Right ventricle myocardium inferior (tissue), 1 donor: Measurements from ENCODE around the gene PARD3B. TPM values are rescaled to one million over a fixed set of nuclear protein-coding genes. Genes with fewer than 3 reads are reported as not detected.
"Not testable (repeated sequence)": the region's sequence is repeated elsewhere in the genome, so short reads cannot be mapped to it uniquely, and the experiment has no call there.

ENCODE experiments used
- ATAC-seq: fragments of 200-7000 bp; cut with Tn5 transposase; one replicate; pipeline ENCODE4 v1.9.1; 2020; ENCODE audit warnings: mild to moderate bottlenecking, moderate library complexity
- DNase-seq: peaks from one replicate; pipeline ENCODE4 v3.0.0; 2021; ENCODE audit errors: missing footprints
- intact Hi-C: fragments of 100-400 bp; cut with DNase I; formaldehyde crosslinking; loops from one replicate; pipeline ENCODE4 v1.11.0; 2022
- total RNA-seq: library from RNA; stranded (reverse); fragmentation: NEBNext Ultra II Directional; extraction: Animal tissue kit (Norgen Biotek cat#: 25700); gene quantifications from one replicate; pipeline ENCODE4 v1.2.1, GENCODE V29; 2021
- donor health status: DM: no; HTN: yes; CAD: no; lungs with severe emphysema.

Gene PARD3B
- total RNA-seq, 1 donor from 2014 or later, result 7.8 TPM

DNA sequence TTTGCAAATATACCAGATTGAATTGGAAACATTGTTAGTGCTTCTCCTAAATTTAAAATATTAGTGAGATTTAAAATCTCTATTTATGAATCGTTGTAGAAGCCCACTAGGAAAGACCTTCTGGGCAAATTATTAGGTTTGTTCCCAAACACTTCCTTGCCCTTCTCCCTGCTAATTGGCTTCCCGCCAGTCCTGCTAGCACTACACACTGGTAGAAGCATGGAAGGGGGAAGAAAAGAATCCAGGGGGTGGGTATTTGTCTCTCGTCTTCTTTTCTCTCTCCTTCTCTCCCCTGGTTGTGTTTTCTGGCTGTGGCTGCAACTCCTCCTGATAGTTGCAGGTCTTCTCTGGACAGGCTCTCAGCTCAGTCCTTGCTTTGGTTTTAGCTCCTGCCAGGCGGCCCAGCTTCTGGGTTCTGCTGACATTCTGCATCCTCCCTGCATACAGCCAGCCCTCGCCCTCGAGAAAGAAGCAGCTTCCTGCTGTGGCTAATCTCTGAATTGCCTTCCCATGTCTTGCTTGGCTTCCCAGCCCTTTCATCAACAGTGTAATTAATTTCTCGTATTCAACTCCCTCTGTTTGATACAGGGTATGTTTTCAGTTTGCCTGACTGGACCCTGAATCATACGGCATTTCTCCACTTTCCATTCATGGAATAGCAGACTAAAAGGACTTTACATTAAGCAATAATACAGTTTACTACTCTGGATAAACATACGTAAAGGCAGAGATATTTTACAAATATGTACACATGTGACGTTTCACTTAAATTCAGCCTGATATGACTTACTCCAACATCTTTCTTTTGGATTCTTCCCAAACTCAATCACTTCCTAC lies 6.9 kb upstream of the PARD3B start:
- ATAC-seq (no peak), DNase-seq (no peak)
- intact Hi-C loops, result no loop called here

DNA sequence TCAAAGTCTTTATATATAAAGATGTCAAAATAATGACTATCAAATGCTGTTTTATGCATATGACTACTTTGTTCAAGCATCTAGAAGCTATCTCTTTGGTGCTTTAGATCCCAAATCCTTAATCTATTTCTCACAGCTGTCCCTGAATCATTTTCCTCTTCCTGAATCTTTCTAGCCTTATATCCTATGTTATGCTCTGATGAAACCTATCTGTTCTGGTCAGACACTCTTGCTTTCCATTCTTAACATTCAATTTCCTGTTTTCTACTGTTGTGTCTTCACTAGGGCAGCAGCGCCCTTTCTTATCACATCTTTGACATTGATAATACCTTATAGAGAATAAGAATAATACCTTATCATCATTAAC lies 6.3 kb upstream of the PARD3B start:
- ATAC-seq, result no peak
- intact Hi-C loops, result no loop called here
- no peak for DNase-seq

DNA sequence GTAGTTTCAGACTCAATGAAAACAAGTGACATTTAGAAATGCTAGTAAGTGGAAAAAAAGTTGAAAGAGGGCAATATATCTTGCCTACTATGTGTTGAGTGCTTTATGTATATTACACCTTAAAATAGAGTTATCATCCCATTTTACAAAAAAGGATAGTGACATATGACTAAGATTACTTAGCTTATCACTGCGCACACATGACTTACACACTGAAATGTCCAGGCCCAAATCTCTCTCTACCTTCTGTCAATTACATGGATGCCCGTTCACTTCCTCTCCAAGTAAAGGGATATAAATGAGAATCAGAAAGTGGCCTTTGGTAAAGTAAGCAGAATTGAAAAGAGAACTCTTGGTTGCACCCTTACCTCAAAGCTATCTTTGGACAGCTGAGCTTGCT lies 3.6 kb upstream of the PARD3B start:
- ATAC-seq (no peak), DNase-seq (no peak)
- intact Hi-C loops, result no loop called here

DNA sequence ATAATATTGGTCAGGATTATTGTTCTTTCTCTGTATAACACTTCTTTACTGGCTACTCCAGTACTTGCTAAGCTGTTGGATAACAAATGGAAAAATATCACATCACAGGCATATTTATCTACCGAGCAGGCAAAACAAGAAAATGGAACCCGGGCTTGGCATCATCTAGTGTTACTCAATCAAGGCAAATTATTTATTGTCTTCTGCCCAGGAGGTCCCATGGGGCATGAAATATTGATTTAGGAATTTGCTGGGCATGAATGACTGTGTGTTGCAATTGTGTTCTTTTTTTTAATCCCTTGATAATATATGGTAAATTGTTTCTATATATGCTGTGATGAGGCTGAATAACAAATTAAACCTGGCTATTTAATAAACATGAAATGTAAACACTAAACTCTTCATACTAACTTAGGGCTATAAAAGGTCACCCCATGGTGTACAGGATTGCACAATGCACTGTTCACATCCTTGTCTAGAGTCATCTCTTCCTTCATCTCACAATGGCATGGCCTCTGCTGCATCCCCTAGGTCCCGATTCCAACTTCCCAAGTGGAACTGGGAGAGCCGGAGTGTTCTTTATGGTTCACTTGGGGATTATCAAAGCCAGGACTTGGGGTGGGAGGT lies 2.2 kb upstream of the PARD3B start:
- intact Hi-C loops, result no loop called here
- ATAC-seq (no peak), DNase-seq (no peak)

DNA sequence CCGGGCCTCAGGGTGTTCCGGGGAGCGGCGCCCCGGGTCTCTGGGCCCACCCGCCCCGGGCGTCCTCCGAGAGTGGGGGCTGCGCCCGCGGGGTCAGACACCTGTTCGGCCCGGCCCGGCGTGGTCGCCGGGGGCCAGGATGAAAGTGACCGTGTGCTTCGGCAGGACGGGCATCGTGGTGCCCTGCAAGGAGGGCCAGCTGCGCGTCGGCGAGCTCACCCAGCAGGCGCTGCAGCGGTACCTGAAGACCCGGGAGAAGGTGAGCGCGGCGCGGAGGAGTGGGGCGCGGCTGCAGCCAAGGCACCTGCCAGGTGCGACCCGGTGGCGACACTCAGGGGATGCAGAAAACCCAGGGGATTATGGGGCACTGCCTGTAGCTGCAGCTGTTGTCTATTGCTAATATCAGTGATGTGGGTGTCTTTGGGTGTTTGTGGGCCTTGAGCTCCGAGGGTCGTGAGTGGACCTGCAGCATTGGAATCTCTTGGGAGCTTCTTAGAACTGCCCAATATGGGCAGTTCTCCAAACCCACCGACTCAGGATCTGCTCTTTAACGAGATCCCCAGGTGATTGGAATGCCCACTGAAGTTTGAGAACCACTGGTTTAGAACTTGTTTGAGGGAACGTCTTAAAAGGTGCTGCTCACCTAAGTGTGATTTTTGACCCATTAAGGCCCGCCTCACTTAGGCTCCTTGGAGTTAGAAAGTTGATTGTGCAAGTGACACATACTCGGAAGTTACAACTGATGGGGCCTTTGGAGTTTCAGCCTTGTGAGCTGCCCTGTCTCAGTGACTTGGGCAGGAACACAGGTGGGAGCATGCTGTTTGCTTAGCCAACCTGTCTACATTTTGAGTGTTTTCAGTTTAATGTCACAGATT lies 823 bp downstream of the PARD3B start:
- intact Hi-C loops, result no loop called here
- DNase-seq (no peak), ATAC-seq (no peak)

DNA sequence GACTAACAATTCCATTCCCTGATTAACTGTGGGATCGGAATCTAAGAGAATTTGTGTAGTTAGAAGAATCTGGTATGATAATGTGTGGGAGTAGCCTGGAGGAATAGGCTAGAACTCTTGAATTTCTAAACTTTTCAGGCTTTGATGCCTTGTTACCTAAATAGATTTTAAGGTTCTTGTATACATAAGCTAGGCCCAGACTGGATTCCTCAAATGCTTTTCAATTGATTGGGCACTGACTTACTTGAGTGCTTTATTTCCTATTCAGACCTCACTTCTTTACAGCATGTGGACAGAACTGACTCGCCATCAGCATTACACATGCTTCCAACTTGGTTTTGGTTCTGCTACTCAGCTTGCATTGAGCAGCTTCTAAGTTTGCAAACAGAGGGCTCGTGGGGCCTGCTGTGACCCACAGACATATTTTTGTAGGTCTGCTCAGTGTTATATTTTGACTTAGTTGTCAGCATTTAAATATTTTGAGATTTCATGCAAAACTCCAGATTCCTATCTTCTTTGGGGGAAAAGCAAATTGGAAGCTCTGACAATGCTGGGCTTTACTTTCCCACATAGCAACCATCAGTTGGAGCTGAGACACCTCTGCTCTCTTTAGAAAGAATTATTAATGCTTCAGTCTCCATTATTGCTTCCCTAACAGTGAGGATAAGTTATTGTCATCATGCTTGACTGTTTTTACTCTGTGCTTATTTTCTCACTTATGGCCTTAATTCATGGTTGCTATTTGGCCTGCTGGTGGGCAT lies 5.7 kb downstream of the PARD3B start:
- intact Hi-C loops, result no loop called here
- DNase-seq, result no peak
- ATAC-seq, result no peak

DNA sequence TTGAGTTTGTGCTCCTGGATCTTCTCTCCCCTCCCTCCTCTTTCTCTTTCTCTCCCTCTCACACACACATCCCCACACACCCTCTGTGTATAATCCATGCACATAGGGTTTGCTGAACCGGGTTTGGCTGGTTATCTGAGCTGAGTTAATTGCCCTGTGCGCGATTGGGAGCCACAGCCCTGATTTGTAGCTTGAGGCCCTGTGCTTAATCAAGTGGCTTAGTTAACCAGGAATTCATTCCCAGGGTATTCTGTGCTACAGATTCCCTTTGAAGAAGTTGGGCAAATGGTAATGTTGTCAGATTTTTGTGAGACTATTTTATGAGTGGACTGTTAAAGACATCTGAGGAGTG lies 6.2 kb downstream of the PARD3B start:
- ATAC-seq, result no peak
- intact Hi-C loops, result no loop called here
- DNase-seq, result no peak

DNA sequence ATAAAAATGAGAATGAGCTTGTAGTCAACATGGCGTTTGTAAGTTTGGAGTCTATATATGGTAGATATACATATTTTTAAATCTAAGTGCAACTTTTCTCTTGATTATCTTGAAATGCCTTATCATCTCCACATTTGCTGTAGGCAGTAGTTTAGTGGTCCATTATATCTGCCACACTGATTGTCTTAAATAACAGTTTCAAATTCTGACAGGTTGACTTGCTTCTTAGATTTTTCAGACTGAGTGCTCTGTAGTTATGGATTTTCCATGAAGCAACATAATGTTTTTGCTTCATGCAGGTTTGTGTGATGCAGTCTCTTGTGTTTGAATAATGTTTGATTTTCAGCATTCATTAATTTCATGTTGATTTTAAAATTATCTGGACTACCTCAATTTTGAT lies 12.3 kb downstream of the PARD3B start:
- ATAC-seq (no peak), DNase-seq (no peak)
- intact Hi-C loops, result no loop called here

DNA sequence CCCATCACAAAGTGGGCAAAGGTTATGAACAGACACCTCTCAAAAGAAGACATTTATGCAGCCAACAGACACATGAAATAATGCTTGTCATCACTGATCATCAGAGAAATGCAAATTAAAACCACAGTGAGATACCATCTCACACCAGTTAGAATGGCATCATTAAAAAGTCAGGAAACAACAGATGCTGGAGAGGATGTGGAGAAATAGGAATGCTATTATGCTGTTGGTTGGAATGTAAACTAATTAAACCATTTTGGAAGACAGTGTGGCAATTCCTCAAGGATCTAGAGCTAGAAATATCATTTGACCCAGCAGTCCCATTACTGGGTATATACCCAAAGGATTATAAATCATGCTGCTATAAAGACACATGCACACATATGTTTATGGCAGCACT lies 14.1 kb downstream of the PARD3B start:
- DNase-seq, intact Hi-C loops, ATAC-seq: not testable (repeated sequence)

DNA sequence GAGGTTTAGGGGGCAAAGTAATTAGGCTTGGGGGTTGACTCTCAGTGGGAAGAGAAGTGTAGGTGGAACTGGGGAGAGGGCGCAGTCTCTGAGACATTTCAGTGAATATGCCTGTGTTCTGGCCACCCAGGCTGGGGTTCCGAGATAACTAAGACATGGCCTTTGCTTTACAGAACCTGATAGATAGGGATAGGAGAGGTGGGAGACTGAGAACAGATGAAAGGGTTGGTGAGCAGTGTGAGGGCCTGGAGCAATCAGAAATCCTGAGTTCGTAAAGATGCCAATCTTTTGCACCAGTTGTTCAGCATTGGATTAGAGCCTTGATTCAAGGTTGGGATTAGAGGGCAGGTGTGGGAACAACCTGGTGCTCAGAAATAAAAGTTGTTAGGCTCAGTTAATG lies 15.6 kb downstream of the PARD3B start:
- intact Hi-C loops, result no loop called here
- ATAC-seq (no peak), DNase-seq (no peak)

DNA sequence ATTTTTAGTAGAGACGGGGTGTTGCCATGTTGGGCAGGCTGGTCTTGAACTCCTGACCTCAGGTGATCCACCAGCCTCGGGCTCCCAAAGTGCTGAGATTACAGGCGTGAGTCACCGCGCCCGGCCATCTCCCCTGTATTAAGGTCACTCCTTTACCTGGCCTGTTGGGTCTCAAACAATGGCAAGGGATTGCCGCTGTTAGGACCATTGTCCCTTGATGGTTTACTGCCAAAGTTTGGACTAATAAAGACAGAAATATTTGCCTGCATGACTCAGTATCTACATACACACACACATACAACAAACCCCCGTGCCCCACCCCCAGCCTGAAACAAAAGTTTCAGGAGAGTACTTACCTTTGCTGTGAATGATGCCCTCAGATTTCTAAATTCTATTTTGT lies 16.5 kb downstream of the PARD3B start:
- DNase-seq, result no peak

DNA sequence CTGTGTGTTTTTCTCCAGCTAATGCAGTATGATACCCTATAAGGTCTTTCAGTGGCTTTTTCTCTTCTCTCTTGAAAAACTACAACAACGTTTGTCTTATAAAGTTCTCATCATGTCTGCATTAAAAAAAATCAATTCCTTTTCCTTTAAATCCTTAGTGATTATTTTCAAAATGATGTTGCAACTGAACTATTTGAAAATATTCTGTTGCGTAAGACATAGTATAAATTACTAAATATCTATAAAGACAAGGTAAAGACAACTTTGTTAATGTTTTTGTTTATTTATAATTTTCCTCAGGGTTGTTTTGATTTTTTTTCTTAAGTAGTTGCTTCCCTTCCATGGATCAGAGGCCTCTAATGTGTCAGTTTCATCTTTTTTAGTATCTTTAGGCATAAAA lies 21.2 kb downstream of the PARD3B start:
- ATAC-seq (no peak), DNase-seq (no peak)
- intact Hi-C loops, result no loop called here

More for the DNA sequence above, 16.5 kb downstream of the PARD3B start:
- ATAC-seq, result no peak
- intact Hi-C loops, result no loop called here

DNA sequence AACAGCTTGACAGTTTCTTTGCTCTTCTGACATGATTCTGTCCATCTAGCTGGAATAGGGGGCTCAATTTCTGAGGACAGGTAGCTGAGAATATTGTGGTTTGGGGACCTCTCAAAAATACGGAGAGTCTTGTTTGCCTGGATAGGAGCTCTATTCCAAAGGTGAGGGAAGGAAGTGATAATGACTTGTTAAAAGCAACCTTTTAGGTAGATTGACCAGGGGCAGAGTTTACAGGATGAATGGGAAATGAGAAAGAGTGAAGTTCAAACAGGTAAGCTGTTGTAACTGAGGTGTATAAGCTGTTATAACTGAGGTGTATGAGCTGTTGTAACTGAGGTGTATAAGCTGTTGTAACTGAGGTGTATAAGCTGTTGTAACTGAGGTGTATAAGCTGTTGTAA lies 25.1 kb downstream of the PARD3B start:
- ATAC-seq (no peak), DNase-seq (no peak)
- intact Hi-C loops, result no loop called here

DNA sequence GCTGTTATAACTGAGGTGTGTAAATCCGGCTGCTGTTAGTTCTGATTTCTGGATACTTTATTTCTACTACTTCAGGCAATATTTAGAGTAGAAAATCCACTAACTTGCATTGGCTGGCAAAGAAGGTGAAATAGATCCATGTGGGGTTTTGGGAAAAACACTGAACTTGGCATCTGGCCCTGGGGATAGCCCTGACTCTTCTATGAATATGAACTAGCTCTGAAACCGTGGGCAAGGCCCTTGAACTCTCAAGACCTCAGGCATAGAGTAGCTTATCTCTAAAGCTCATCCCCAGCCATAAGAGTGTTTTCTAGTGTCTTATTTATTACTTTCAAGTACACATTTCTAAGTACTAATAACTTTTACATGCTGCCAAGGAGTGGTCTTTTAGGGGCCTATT lies 25.8 kb downstream of the PARD3B start:
- DNase-seq (no peak), ATAC-seq (no peak)
- intact Hi-C loops, result no loop called here

DNA sequence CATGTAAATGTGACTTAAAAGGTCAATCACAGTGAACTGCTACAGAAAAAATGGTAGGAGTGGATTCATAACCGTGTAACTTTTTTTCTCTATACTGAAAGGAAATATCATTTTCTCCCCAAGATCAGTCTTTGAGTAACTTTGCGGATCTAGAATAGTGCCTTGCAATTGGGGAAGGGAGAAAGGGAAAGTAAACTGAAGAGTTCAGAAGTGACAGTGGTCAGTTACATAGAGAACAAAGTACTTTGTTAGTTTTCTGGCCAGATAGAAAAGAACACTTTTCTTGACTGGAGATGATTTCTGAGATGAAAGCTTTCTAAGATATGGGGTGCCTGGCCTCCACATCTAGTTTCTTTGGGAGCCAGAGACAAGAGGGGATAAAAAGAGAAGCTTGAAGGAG lies 26.6 kb downstream of the PARD3B start:
- intact Hi-C loops, result no loop called here
- no peak for DNase-seq
- ATAC-seq, result no peak

DNA sequence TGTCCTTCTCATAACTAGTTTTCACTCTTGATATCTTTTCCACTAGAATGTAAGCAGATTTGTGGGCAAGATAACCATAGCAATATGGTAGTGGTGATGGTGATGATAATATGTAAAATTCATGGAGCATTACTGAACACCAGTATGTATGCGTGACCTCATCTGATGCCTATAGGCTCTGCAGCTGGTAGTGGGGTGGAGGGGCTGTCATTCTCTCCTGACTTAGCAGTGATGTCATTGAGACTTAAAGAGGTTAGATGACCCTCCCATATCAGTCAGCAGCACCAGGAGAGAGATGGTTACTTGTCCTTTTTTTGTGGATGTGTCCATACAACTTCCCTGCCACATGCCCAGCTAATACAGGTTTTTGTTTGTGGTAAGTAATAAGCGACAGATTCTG lies 27.9 kb downstream of the PARD3B start:
- intact Hi-C loops, result no loop called here
- DNase-seq (no peak), ATAC-seq (no peak)

DNA sequence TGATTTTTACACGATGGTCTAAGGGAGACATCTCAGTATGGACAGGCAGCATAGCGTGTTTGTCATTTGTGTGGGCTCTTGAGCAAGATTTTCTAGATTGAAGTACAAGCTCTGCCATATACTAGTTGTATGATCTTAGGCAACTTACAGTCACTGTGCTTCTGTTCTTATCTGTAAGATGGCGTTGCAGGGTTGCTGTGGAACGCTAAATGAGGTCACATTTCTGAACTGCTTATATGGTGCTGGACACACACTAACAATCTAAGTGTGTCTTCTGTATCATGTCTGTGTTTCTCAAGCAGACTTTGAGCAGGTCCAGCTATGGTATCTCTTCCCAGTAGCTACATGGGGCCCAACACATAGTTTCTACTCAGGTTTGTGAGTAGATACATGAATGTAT lies 29.2 kb downstream of the PARD3B start:
- DNase-seq (no peak), ATAC-seq (no peak)
- intact Hi-C loops, result no loop called here

DNA sequence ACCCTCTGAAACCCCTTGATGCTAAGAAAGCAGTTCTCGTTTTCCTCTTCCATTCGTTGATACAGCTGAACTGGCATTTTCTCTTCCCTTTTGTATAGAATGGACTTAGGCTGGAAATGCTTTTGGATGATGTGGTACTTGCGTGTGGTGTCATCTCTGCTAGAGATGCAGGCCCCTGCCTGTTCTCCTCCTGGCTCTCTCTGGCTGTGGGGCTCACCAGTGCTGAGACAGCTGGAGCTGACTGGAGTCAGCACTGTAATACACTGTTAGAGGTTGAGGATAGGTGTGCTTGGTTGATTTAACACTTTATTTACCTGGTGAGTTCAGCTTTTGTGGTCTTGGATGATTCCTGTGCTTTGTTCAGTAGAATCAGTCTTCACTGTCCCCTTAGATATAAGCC lies 30.2 kb downstream of the PARD3B start:
- intact Hi-C loops, result no loop called here
- DNase-seq (no peak), ATAC-seq (no peak)

DNA sequence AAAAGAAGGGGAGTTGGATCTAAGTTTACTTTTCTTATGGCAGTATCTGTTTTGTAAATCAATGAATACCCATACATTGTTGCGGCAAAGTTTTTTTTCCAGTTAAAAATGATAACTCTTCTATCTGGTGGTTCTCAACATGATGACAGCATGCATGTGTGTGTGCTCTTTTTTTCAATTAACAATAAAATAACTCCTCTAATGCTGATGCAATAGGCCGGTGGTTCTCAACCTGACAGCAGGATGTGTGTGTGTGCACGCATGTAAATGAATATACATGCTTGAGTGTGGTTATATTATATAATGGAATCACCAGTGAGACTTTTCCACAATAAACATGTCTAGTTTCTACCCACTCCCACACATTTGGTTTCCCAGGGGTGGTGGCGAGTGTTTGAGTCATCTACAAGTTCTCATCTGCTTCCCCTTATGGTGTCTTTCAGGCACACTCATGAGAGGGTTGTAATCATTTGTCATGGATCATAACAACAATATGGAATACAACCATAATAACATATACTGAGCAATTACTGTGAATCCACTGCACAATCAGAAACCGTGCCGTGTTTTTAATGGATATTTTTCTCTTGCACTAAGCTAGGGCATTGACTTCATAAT lies 31.2 kb downstream of the PARD3B start:
- no peak for ATAC-seq
- no peak for DNase-seq
- intact Hi-C loops, result no loop called here
